HEK293 (cell line): ENCODE measurements around the gene SKI.

Experiments used
- CTCF ChIA-PET: fragments of 350-600 bp; formaldehyde crosslinking; extraction: SDS; loops from one replicate; lab custom pipeline; 2021; ENCODE audit warnings: antibody characterized with exemption; lab: Yijun Ruan, JAX
- POLR2A ChIA-PET: fragments of 300-600 bp; formaldehyde crosslinking; extraction: SDS; loops from one replicate; lab custom pipeline; 2020; ENCODE audit warnings: antibody characterized with exemption, inconsistent platforms; lab: Yijun Ruan, JAX
- H3K27ac ChIP-seq: fragments of 200-500 bp; sonication (Bioruptor generic); 2 replicates; pipeline ENCODE4 v1.5.1; 2014; ENCODE audit warnings: low read depth, low read length, control low read depth, inconsistent platforms; ENCODE audit errors: extremely low read depth
- H3K36me3 ChIP-seq, 2 experiments: fragments of 200-500 bp in 1 of 2; sonication (Bioruptor generic) in 1 of 2; 1 replicate in 1 of 2; 2 replicates in 1 of 2; pipeline ENCODE4 v1.5.1; 2014 to 2017; ENCODE audit warnings: inconsistent platforms in 2 of 2, low read length in 2 of 2; ENCODE audit not compliant: control insufficient read depth in 2 of 2, insufficient read depth in 1 of 2
- H3K4me1 ChIP-seq: fragments of 200-500 bp; sonication (Bioruptor generic); 2 replicates; pipeline ENCODE4 v1.5.1; 2014; ENCODE audit warnings: mild to moderate bottlenecking, low read length, inconsistent platforms; ENCODE audit not compliant: control insufficient read depth, insufficient read depth
- H3K4me3 ChIP-seq: 2 replicates; pipeline ENCODE4 v1.5.1; 2011; ENCODE audit warnings: low read depth, mild to moderate bottlenecking, control low read depth, low read length, moderate library complexity
- H3K9me3 ChIP-seq: fragments of 200-500 bp; sonication (Bioruptor generic); 2 replicates; pipeline ENCODE4 v1.5.1; 2014; ENCODE audit warnings: low read depth, low read length, inconsistent platforms; ENCODE audit not compliant: control insufficient read depth, insufficient read depth
- EGR2 ChIP-seq: fragments of 450-650 bp; formaldehyde crosslinking; IDR thresholded peaks from 2 replicates; pipeline ENCODE4 v1.5.1; 2016; ENCODE audit warnings: low read depth, missing biosample characterization, missing genetic modification characterization
- HOXC10 ChIP-seq: sonication (generic); formaldehyde crosslinking; IDR thresholded peaks from 2 replicates; pipeline ENCODE4 v1.8.1; 2023; ENCODE audit warnings: mild to moderate bottlenecking, missing genetic modification reagents
- IKZF3 ChIP-seq: fragments of 450-650 bp; IDR thresholded peaks from 2 replicates; pipeline ENCODE4 v1.5.0; 2018; ENCODE audit warnings: missing biosample characterization, mild to moderate bottlenecking, missing genetic modification characterization, moderate library complexity
- RBAK ChIP-seq: fragments of 450-650 bp; formaldehyde crosslinking; IDR thresholded peaks from 2 replicates; pipeline ENCODE4 v1.5.1; 2016; ENCODE audit warnings: missing biosample characterization, missing genetic modification characterization
- ZBTB17 ChIP-seq: fragments of 450-650 bp; formaldehyde crosslinking; IDR thresholded peaks from 2 replicates; pipeline ENCODE4 v1.5.1; 2016; ENCODE audit warnings: missing biosample characterization, missing genetic modification characterization
- ZBTB8A ChIP-seq: fragments of 450-650 bp; formaldehyde crosslinking; IDR thresholded peaks from 2 replicates; pipeline ENCODE4 v1.5.1; 2016; ENCODE audit warnings: missing biosample characterization, missing genetic modification characterization
- ZFP37 ChIP-seq: fragments of 450-650 bp; formaldehyde crosslinking; IDR thresholded peaks from 2 replicates; pipeline ENCODE4 v1.5.1; 2016; ENCODE audit warnings: missing biosample characterization, missing genetic modification characterization
- ZNF112 ChIP-seq: fragments of 450-650 bp; formaldehyde crosslinking; IDR thresholded peaks from 2 replicates; pipeline ENCODE4 v1.5.0; 2017; ENCODE audit warnings: missing biosample characterization, missing genetic modification characterization
- ZNF23 ChIP-seq: fragments of 450-650 bp; formaldehyde crosslinking; IDR thresholded peaks from 2 replicates; pipeline ENCODE4 v1.5.1; 2016; ENCODE audit warnings: missing biosample characterization, missing genetic modification characterization, borderline replicate concordance
- ZNF341 ChIP-seq: fragments of 450-650 bp; formaldehyde crosslinking; IDR thresholded peaks from 2 replicates; pipeline ENCODE4; 2016; ENCODE audit warnings: low read depth, missing biosample characterization, missing genetic modification characterization
- ZNF426 ChIP-seq: fragments of 450-650 bp; formaldehyde crosslinking; IDR thresholded peaks from 2 replicates; pipeline ENCODE4 v1.5.1; 2017; ENCODE audit warnings: missing biosample characterization, missing genetic modification characterization, mild to moderate bottlenecking, inconsistent platforms, moderate library complexity
- ZNF501 ChIP-seq: fragments of 450-650 bp; formaldehyde crosslinking; IDR thresholded peaks from 2 replicates; pipeline ENCODE4 v1.5.1; 2016; ENCODE audit warnings: missing biosample characterization, missing genetic modification characterization
- ZNF555 ChIP-seq: fragments of 450-650 bp; formaldehyde crosslinking; conservative IDR thresholded peaks from 2 replicates; pipeline ENCODE4 v1.5.1; 2017; ENCODE audit warnings: missing biosample characterization, mild to moderate bottlenecking, missing genetic modification characterization, inconsistent platforms
- ZNF626 ChIP-seq: fragments of 450-650 bp; sonication (Bioruptor Pico); formaldehyde crosslinking; IDR thresholded peaks from 2 replicates; pipeline ENCODE4 v1.5.1; 2018; ENCODE audit warnings: missing biosample characterization, missing genetic modification characterization, inconsistent platforms
- ZNF785 ChIP-seq: fragments of 450-650 bp; formaldehyde crosslinking; IDR thresholded peaks from 2 replicates; pipeline ENCODE4 v1.5.1; 2016; ENCODE audit warnings: missing biosample characterization, missing genetic modification characterization
- TF ChIP-seq, protein P1 (sequence below): fragments of 450-650 bp; formaldehyde crosslinking; IDR thresholded peaks from 2 replicates; pipeline ENCODE4 v1.5.1; 2016; ENCODE audit warnings: missing biosample characterization, missing genetic modification characterization, borderline replicate concordance
- TF ChIP-seq, protein P2 (sequence below): fragments of 450-650 bp; formaldehyde crosslinking; IDR thresholded peaks from 2 replicates; pipeline ENCODE4 v1.5.1; 2017; ENCODE audit warnings: missing biosample characterization, missing genetic modification characterization
- TF ChIP-seq, protein P3 (sequence below): fragments of 450-650 bp; formaldehyde crosslinking; IDR thresholded peaks from 2 replicates; pipeline ENCODE4 v1.5.1; 2017; ENCODE audit warnings: missing biosample characterization, missing genetic modification characterization
- TF ChIP-seq, protein P4 (sequence below): fragments of 450-650 bp; formaldehyde crosslinking; IDR thresholded peaks from 2 replicates; pipeline ENCODE4 v1.5.1; 2016; ENCODE audit warnings: missing biosample characterization, missing genetic modification characterization
- TF ChIP-seq, protein P5 (sequence below): fragments of 450-650 bp; formaldehyde crosslinking; IDR thresholded peaks from 2 replicates; pipeline ENCODE4 v1.5.1; 2016; ENCODE audit warnings: missing biosample characterization, missing genetic modification characterization, low read depth

SKI gene

DNA sequence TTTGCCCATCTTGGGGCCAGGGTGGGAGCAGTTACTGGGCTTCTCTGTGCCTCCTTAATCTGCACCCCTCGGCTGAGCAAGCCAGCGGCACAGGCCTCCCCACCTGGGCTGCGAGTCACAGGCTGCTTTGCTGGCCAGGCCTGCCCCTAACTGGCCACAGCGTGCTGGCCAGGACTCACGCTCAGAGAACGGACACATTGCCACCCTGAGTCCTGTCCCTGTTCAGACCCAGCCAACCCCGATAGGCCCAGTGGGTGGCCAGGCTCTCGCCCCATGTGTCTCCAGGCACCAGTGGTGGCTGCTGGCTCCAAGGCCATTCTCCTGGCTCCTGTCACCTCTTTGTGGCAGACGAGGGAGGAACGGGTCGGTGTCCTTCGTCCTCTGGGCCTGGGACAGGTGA, 101.9 kb downstream of the SKI start:
- H3K9me3 ChIP-seq: no peaks in the 10 kb centered on the region
- no peak for TF ChIP-seq ZNF501 (tag by site-specific recombination)
- no peak for TF ChIP-seq ZNF426 (tag by site-specific recombination)
- TF ChIP-seq, protein P1, sequence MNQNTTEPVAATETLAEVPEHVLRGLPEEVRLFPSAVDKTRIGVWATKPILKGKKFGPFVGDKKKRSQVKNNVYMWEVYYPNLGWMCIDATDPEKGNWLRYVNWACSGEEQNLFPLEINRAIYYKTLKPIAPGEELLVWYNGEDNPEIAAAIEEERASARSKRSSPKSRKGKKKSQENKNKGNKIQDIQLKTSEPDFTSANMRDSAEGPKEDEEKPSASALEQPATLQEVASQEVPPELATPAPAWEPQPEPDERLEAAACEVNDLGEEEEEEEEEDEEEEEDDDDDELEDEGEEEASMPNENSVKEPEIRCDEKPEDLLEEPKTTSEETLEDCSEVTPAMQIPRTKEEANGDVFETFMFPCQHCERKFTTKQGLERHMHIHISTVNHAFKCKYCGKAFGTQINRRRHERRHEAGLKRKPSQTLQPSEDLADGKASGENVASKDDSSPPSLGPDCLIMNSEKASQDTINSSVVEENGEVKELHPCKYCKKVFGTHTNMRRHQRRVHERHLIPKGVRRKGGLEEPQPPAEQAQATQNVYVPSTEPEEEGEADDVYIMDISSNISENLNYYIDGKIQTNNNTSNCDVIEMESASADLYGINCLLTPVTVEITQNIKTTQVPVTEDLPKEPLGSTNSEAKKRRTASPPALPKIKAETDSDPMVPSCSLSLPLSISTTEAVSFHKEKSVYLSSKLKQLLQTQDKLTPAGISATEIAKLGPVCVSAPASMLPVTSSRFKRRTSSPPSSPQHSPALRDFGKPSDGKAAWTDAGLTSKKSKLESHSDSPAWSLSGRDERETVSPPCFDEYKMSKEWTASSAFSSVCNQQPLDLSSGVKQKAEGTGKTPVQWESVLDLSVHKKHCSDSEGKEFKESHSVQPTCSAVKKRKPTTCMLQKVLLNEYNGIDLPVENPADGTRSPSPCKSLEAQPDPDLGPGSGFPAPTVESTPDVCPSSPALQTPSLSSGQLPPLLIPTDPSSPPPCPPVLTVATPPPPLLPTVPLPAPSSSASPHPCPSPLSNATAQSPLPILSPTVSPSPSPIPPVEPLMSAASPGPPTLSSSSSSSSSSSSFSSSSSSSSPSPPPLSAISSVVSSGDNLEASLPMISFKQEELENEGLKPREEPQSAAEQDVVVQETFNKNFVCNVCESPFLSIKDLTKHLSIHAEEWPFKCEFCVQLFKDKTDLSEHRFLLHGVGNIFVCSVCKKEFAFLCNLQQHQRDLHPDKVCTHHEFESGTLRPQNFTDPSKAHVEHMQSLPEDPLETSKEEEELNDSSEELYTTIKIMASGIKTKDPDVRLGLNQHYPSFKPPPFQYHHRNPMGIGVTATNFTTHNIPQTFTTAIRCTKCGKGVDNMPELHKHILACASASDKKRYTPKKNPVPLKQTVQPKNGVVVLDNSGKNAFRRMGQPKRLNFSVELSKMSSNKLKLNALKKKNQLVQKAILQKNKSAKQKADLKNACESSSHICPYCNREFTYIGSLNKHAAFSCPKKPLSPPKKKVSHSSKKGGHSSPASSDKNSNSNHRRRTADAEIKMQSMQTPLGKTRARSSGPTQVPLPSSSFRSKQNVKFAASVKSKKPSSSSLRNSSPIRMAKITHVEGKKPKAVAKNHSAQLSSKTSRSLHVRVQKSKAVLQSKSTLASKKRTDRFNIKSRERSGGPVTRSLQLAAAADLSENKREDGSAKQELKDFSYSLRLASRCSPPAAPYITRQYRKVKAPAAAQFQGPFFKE (tag by site-specific recombination): no peak
- TF ChIP-seq, protein P2, sequence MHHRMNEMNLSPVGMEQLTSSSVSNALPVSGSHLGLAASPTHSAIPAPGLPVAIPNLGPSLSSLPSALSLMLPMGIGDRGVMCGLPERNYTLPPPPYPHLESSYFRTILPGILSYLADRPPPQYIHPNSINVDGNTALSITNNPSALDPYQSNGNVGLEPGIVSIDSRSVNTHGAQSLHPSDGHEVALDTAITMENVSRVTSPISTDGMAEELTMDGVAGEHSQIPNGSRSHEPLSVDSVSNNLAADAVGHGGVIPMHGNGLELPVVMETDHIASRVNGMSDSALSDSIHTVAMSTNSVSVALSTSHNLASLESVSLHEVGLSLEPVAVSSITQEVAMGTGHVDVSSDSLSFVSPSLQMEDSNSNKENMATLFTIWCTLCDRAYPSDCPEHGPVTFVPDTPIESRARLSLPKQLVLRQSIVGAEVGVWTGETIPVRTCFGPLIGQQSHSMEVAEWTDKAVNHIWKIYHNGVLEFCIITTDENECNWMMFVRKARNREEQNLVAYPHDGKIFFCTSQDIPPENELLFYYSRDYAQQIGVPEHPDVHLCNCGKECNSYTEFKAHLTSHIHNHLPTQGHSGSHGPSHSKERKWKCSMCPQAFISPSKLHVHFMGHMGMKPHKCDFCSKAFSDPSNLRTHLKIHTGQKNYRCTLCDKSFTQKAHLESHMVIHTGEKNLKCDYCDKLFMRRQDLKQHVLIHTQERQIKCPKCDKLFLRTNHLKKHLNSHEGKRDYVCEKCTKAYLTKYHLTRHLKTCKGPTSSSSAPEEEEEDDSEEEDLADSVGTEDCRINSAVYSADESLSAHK (tag by site-specific recombination): no peak
- no peak for TF ChIP-seq RBAK (tag by site-specific recombination)
- no peak for TF ChIP-seq ZNF112 (tag by site-specific recombination)
- no peak for TF ChIP-seq ZBTB8A (tag by site-specific recombination)
- no peak for TF ChIP-seq IKZF3 (tag by site-specific recombination)
- TF ChIP-seq ZNF785 (tag by site-specific recombination): no peak
- TF ChIP-seq EGR2 (tag by site-specific recombination): no peak
- no peak for TF ChIP-seq ZNF23 (tag by site-specific recombination)
- TF ChIP-seq ZNF341 (tag by site-specific recombination): no peak
- TF ChIP-seq ZFP37 (tag by site-specific recombination): no peak
- no peak for TF ChIP-seq HOXC10 (CRISPR knock-in tag)
- TF ChIP-seq, protein P3, sequence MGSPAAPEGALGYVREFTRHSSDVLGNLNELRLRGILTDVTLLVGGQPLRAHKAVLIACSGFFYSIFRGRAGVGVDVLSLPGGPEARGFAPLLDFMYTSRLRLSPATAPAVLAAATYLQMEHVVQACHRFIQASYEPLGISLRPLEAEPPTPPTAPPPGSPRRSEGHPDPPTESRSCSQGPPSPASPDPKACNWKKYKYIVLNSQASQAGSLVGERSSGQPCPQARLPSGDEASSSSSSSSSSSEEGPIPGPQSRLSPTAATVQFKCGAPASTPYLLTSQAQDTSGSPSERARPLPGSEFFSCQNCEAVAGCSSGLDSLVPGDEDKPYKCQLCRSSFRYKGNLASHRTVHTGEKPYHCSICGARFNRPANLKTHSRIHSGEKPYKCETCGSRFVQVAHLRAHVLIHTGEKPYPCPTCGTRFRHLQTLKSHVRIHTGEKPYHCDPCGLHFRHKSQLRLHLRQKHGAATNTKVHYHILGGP (tag by site-specific recombination): no peak
- no peak for TF ChIP-seq ZBTB17 (tag by site-specific recombination)
- TF ChIP-seq ZNF626: no peak
- TF ChIP-seq, protein P4, sequence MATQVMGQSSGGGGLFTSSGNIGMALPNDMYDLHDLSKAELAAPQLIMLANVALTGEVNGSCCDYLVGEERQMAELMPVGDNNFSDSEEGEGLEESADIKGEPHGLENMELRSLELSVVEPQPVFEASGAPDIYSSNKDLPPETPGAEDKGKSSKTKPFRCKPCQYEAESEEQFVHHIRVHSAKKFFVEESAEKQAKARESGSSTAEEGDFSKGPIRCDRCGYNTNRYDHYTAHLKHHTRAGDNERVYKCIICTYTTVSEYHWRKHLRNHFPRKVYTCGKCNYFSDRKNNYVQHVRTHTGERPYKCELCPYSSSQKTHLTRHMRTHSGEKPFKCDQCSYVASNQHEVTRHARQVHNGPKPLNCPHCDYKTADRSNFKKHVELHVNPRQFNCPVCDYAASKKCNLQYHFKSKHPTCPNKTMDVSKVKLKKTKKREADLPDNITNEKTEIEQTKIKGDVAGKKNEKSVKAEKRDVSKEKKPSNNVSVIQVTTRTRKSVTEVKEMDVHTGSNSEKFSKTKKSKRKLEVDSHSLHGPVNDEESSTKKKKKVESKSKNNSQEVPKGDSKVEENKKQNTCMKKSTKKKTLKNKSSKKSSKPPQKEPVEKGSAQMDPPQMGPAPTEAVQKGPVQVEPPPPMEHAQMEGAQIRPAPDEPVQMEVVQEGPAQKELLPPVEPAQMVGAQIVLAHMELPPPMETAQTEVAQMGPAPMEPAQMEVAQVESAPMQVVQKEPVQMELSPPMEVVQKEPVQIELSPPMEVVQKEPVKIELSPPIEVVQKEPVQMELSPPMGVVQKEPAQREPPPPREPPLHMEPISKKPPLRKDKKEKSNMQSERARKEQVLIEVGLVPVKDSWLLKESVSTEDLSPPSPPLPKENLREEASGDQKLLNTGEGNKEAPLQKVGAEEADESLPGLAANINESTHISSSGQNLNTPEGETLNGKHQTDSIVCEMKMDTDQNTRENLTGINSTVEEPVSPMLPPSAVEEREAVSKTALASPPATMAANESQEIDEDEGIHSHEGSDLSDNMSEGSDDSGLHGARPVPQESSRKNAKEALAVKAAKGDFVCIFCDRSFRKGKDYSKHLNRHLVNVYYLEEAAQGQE (tag by site-specific recombination): no peak
- TF ChIP-seq, protein P5, sequence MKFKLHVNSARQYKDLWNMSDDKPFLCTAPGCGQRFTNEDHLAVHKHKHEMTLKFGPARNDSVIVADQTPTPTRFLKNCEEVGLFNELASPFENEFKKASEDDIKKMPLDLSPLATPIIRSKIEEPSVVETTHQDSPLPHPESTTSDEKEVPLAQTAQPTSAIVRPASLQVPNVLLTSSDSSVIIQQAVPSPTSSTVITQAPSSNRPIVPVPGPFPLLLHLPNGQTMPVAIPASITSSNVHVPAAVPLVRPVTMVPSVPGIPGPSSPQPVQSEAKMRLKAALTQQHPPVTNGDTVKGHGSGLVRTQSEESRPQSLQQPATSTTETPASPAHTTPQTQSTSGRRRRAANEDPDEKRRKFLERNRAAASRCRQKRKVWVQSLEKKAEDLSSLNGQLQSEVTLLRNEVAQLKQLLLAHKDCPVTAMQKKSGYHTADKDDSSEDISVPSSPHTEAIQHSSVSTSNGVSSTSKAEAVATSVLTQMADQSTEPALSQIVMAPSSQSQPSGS: no peak
- TF ChIP-seq ZNF555: no peak
- no peaks in the 10 kb centered on the region for H3K4me1 ChIP-seq
- ChIA-PET POLR2A (no interaction called here), CTCF (no interaction called here)
- no peaks in the 10 kb centered on the region for H3K36me3 ChIP-seq
- no peak overlapping the region for H3K4me3 ChIP-seq
- H3K27ac ChIP-seq: no peak overlapping the region
